HG02885 (cell line): ENCODE measurements around the gene NPAS2.

ENCODE experiments used
- ATAC-seq: cut with Tn5 transposase; IDR thresholded peaks from one replicate; pipeline ENCODE4 v1.9.1; 2021; ENCODE audit warnings: mild to moderate bottlenecking; ENCODE audit not compliant: unreplicated experiment, poor library complexity

NPAS2 gene

GRCh38 chr2:100998235-100998573 is 178.3 kb downstream of the NPAS2 start:
- no peak for ATAC-seq

GRCh38 chr2:100999995-101000394 is 180.1 kb downstream of the NPAS2 start:
- no peak for ATAC-seq

GRCh38 chr2:101001691-101002561 is 182.0 kb downstream of the NPAS2 start, which contains the start of gene RPL31:
Gene RPL31 (plus strand): TSS chr2:101002289. CDS start chr2:101002702, 413 bp downstream.
- peak; percentile 98 for ATAC-seq

- no peak for ATAC-seq
Measured at GRCh38 chr2:101002562-101003277, 182.8 kb downstream of the NPAS2 start.

GRCh38 chr2:101003278-101003775 is 183.4 kb downstream of the NPAS2 start:
- ATAC-seq = no peak

GRCh38 chr2:101004620-101005325 is 184.8 kb downstream of the NPAS2 start:
- no peak for ATAC-seq

GRCh38 chr2:101006065-101006715 is 186.3 kb downstream of the NPAS2 start:
- no peak for ATAC-seq

- no peak for ATAC-seq
Measured at GRCh38 chr2:101007415-101008345, 187.7 kb downstream of the NPAS2 start.

- no peak for ATAC-seq
Measured at GRCh38 chr2:101011152-101011551, 191.2 kb downstream of the NPAS2 start.

- ATAC-seq = peak; percentile 93
Measured at GRCh38 chr2:101012054-101012705, 192.2 kb downstream of the NPAS2 start.

- ATAC-seq = no peak
Measured at GRCh38 chr2:101012706-101013181, 192.8 kb downstream of the NPAS2 start.

GRCh38 chr2:101014264-101014857 is 194.4 kb downstream of the NPAS2 start:
- ATAC-seq = no peak

- no peak for ATAC-seq
Measured at GRCh38 chr2:101017371-101017770, 197.4 kb downstream of the NPAS2 start.

- no peak for ATAC-seq
Measured at GRCh38 chr2:101018934-101019333, 199.0 kb downstream of the NPAS2 start.

GRCh38 chr2:101022221-101022620 is 202.3 kb downstream of the NPAS2 start:
- no peak for ATAC-seq

GRCh38 chr2:101023327-101024107 is 203.6 kb downstream of the NPAS2 start:
- no peak for ATAC-seq

- ATAC-seq = no peak
Measured at GRCh38 chr2:101025561-101025960, 205.6 kb downstream of the NPAS2 start.
